Lower lobe of right lung (tissue), 2 donors: Measurements from ENCODE around the gene PASK. TPM values are rescaled to one million over a fixed set of nuclear protein-coding genes. Genes with fewer than 3 reads are reported as not detected.

ENCODE experiments used
- ATAC-seq, 2 donors: fragments of 200-7000 bp; cut with Tn5 transposase; one replicate each; pipeline ENCODE4 v1.9.1; 2020 to 2022; ENCODE audit warnings: mild to moderate bottlenecking in 2 of 2, moderate library complexity in 2 of 2
- DNase-seq: peaks from one replicate; pipeline ENCODE4 v3.0.0-alpha.2; 2020
- H3K27ac ChIP-seq: fragments of 200-600 bp; one replicate; pipeline ENCODE4 v1.8.0; 2022
- H3K27me3 ChIP-seq: fragments of 200-600 bp; one replicate; pipeline ENCODE4 v1.8.0; 2022; ENCODE audit warnings: low read depth
- H3K36me3 ChIP-seq: fragments of 200-600 bp; one replicate; pipeline ENCODE4 v1.8.0; 2022; ENCODE audit warnings: mild to moderate bottlenecking
- H3K4me1 ChIP-seq: fragments of 200-600 bp; one replicate; pipeline ENCODE4 v1.8.0; 2022
- H3K4me3 ChIP-seq: fragments of 200-600 bp; one replicate; pipeline ENCODE4 v1.8.0; 2022; ENCODE audit warnings: mild to moderate bottlenecking
- H3K9me3 ChIP-seq: fragments of 200-600 bp; one replicate; pipeline ENCODE4 v1.8.0; 2022
- CTCF ChIP-seq: fragments of 200-600 bp; IDR thresholded peaks from one replicate; pipeline ENCODE4 v1.8.0; 2022; ENCODE audit warnings: antibody characterized with exemption, mild to moderate bottlenecking
- intact Hi-C: fragments of 100-400 bp; cut with DNase I; formaldehyde crosslinking; loops from one replicate; pipeline ENCODE4 v1.11.0; 2022
- total RNA-seq: library from RNA; stranded (reverse); fragmentation: NEBNext Ultra II Directional; extraction: Animal tissue kit (Norgen Biotek cat#: 25700); gene quantifications from one replicate; pipeline ENCODE4 v1.2.1, GENCODE V29; 2021
- donor health status: DM: no; HTN: yes; CAD: no; lungs with severe emphysema.

The PASK gene
- total RNA-seq, 1 donor from 2014 or later, result 10.8 TPM

- intact Hi-C loops, result no loop called here
- ATAC-seq (no peak), DNase-seq (no peak)
- H3K36me3 ChIP-seq, result peaks cover 4% of the 10 kb centered on the region
- H3K27me3 ChIP-seq, result no peaks in the 10 kb centered on the region
- no peak overlapping the region for H3K4me3 ChIP-seq
- no peaks in the 10 kb centered on the region for H3K9me3 ChIP-seq
- H3K4me1 ChIP-seq, result peaks cover 11% of the 10 kb centered on the region
- no peak for TF ChIP-seq CTCF
- H3K27ac ChIP-seq, result no peak overlapping the region
Observed at GRCh38 chr2:241112046-241112445, 37.2 kb downstream of the PASK start.

GRCh38 chr2:241111440-241111805 lies 37.8 kb downstream of the PASK start:
- no peak for TF ChIP-seq CTCF
- Histone ChIP-seq H3K36me3 (peaks cover 4% of the 10 kb centered on the region), H3K4me3 (no peak overlapping the region), H3K4me1 (peaks cover 11% of the 10 kb centered on the region), H3K27me3 (no peaks in the 10 kb centered on the region), H3K9me3 (no peaks in the 10 kb centered on the region), H3K27ac (no peak overlapping the region)
- no peak for ATAC-seq
- DNase-seq, result no peak
- intact Hi-C loops, result no loop called here

GRCh38 chr2:241110607-241111439 lies 38.4 kb downstream of the PASK start:
- Histone ChIP-seq H3K27me3 (no peaks in the 10 kb centered on the region), H3K9me3 (no peaks in the 10 kb centered on the region), H3K27ac (peak overlapping the region; percentile 53), H3K36me3 (peaks cover 4% of the 10 kb centered on the region), H3K4me1 (peaks cover 11% of the 10 kb centered on the region), H3K4me3 (no peak overlapping the region)
- TF ChIP-seq CTCF, result no peak
- intact Hi-C loops, result no loop called here
- DNase-seq (no peak), ATAC-seq (peak in 1 of 2 donors; percentile 27)

GRCh38 chr2:241110089-241110606 lies 39.1 kb downstream of the PASK start:
- H3K36me3 ChIP-seq, result peaks cover 4% of the 10 kb centered on the region
- no peaks in the 10 kb centered on the region for H3K9me3 ChIP-seq
- no peak for TF ChIP-seq CTCF
- H3K4me1 ChIP-seq, result peaks cover 11% of the 10 kb centered on the region
- peak overlapping the region; percentile 53 for H3K27ac ChIP-seq
- DNase-seq, result no peak
- ATAC-seq, result peak in 1 of 2 donors; percentile 4
- H3K27me3 ChIP-seq, result no peaks in the 10 kb centered on the region
- H3K4me3 ChIP-seq, result no peak overlapping the region
- intact Hi-C loops, result no loop called here

GRCh38 chr2:241109210-241110088 lies 39.8 kb downstream of the PASK start:
- ATAC-seq, result no peak
- peak overlapping the region; percentile 49 for H3K27ac ChIP-seq
- H3K27me3 ChIP-seq, result no peaks in the 10 kb centered on the region
- intact Hi-C loops, result no loop called here
- DNase-seq, result no peak
- H3K4me3 ChIP-seq, result no peak overlapping the region
- H3K36me3 ChIP-seq, result no peaks in the 10 kb centered on the region
- no peak for TF ChIP-seq CTCF
- no peaks in the 10 kb centered on the region for H3K9me3 ChIP-seq
- H3K4me1 ChIP-seq, result peaks cover 11% of the 10 kb centered on the region
